H1 (cell line): ENCODE data around the gene BRMS1L. TPM values are rescaled to one million over a fixed set of nuclear protein-coding genes. Genes with fewer than 3 reads are reported as not detected.

Source experiments
- CTCF ChIA-PET: fragments of 300-600 bp; sonication (Branson Sonifier 250); formaldehyde crosslinking; loops from one replicate; lab custom pipeline; 2021; ENCODE audit not compliant: partially characterized antibody; lab: Charles Lee
- POLR2A ChIA-PET: fragments of 300-600 bp; sonication (Branson Sonifier 250); formaldehyde crosslinking; loops from one replicate; lab custom pipeline; 2021; ENCODE audit warnings: inconsistent platforms; ENCODE audit not compliant: partially characterized antibody; lab: Charles Lee
- DNase-seq, 2 experiments: peaks; one replicate each; pipeline versions ENCODE4 v3.0.0 to v3.0.0-alpha.2; 2010 to 2022; ENCODE audit warnings: low spot score in 2 of 2, low read depth in 1 of 2, mixed read lengths in 1 of 2
- FAIRE-seq: peaks from 2 replicates; lab custom pipeline; 2011; peaks lifted over from hg19 to GRCh38; lab: Jason Lieb, UNC
- H2AFZ ChIP-seq: 2 replicates; pipeline ENCODE4 v1.8.1; 2012; ENCODE audit warnings: low read length, inconsistent platforms
- H2AK5ac ChIP-seq: 2 replicates; pipeline ENCODE4 v1.6.1; 2013; ENCODE audit warnings: low read depth, low read length
- H2BK120ac ChIP-seq: replicated peaks from 2 replicates; pipeline ENCODE3; 2013; ENCODE audit warnings: low read depth, low read length, inconsistent platforms
- H2BK12ac ChIP-seq: 2 replicates; pipeline ENCODE4 v1.6.1; 2013; ENCODE audit warnings: low read depth, low read length
- H2BK15ac ChIP-seq: 2 replicates; pipeline ENCODE4 v1.6.1; 2013; ENCODE audit warnings: low read length
- H2BK20ac ChIP-seq: 2 replicates; pipeline ENCODE4 v1.6.1; 2013; ENCODE audit warnings: low read length
- H2BK5ac ChIP-seq: 2 replicates; pipeline ENCODE4 v1.6.1; 2013; ENCODE audit warnings: low read depth, low read length
- H3K14ac ChIP-seq: 2 replicates; pipeline ENCODE4 v1.6.1; 2013; ENCODE audit warnings: inconsistent platforms; ENCODE audit not compliant: insufficient read length
- H3K18ac ChIP-seq: 2 replicates; pipeline ENCODE4 v1.6.1; 2013; ENCODE audit warnings: low read length; ENCODE audit errors: extremely low read depth
- H3K23ac ChIP-seq: 2 replicates; pipeline ENCODE4 v1.6.1; 2013; ENCODE audit warnings: inconsistent platforms; ENCODE audit not compliant: insufficient read length
- H3K23me2 ChIP-seq: 2 replicates; pipeline ENCODE4 v1.6.1; 2013; ENCODE audit warnings: low read depth, low read length
- H3K27ac ChIP-seq: 2 replicates; pipeline ENCODE4 v1.6.1; 2011; ENCODE audit warnings: low read depth, low read length, inconsistent platforms
- H3K27me3 ChIP-seq, 4 experiments: replicated peaks in 1 of 4; 1 replicate in 1 of 4; 2 replicates in 3 of 4; pipeline versions ENCODE4 v1.6.1 to v1.8.1; 2011 to 2013; ENCODE audit warnings: low read length in 3 of 4, mild to moderate bottlenecking in 3 of 4, inconsistent platforms in 2 of 4, mixed read lengths in 2 of 4, moderate library complexity in 1 of 4; ENCODE audit not compliant: control insufficient read depth in 3 of 4, insufficient read depth in 3 of 4; ENCODE audit errors: extremely low read depth in 1 of 4
- H3K36me3 ChIP-seq, 4 experiments: 2 replicates each; pipeline versions ENCODE4 v1.6.1 to v1.8.1; 2011 to 2013; ENCODE audit warnings: mild to moderate bottlenecking in 4 of 4, low read length in 3 of 4, moderate library complexity in 2 of 4, control low read depth in 1 of 4, inconsistent platforms in 1 of 4; ENCODE audit not compliant: insufficient read depth in 4 of 4, control insufficient read depth in 2 of 4
- H3K4ac ChIP-seq: replicated peaks from 2 replicates; pipeline ENCODE3; 2013; ENCODE audit warnings: low read length, low read depth, mixed read lengths, inconsistent platforms; ENCODE audit not compliant: insufficient read length
- H3K4me1 ChIP-seq, 4 experiments: replicated peaks in 1 of 4; 1 replicate in 1 of 4; 2 replicates in 3 of 4; pipeline versions ENCODE4 v1.6.1 to v1.8.1; 2011 to 2013; ENCODE audit warnings: low read length in 3 of 4, inconsistent platforms in 2 of 4, mixed read lengths in 1 of 4; ENCODE audit not compliant: insufficient read depth in 4 of 4, control insufficient read depth in 3 of 4
- H3K4me2 ChIP-seq, 2 experiments: 2 replicates each; pipeline versions ENCODE4 v1.6.1 to v1.8.1; 2011 to 2013; ENCODE audit warnings: low read depth in 2 of 2, low read length in 2 of 2, control low read depth in 1 of 2, inconsistent platforms in 1 of 2, mild to moderate bottlenecking in 1 of 2; ENCODE audit not compliant: insufficient read depth in 1 of 2
- H3K4me3 ChIP-seq, 4 experiments: fragments of 200-600, 300-600 bp in 1 of 4; sonication (generic), shearing (Covaris generic), sonication (Bioruptor Twin) in 1 of 4; 2 replicates each; pipeline versions ENCODE4 v1.5.1 to v1.8.1; 2011 to 2016; ENCODE audit warnings: low read length in 4 of 4, low read depth in 3 of 4, control low read depth in 2 of 4, inconsistent platforms in 2 of 4, mild to moderate bottlenecking in 2 of 4, mixed read lengths in 1 of 4, moderate library complexity in 1 of 4; ENCODE audit not compliant: insufficient read depth in 2 of 4; ENCODE audit errors: extremely low read depth in 1 of 4
- H3K56ac ChIP-seq: replicated peaks from 2 replicates; pipeline ENCODE3; 2013; ENCODE audit warnings: low read depth, mild to moderate bottlenecking, mixed read lengths, low read length, inconsistent platforms; ENCODE audit not compliant: insufficient read length
- H3K79me1 ChIP-seq: 2 replicates; pipeline ENCODE4 v1.6.1; 2013; ENCODE audit warnings: low read depth, low read length, control low read depth
- H3K79me2 ChIP-seq, 2 experiments: 2 replicates each; pipeline versions ENCODE4 v1.6.1 to v1.8.1; 2012 to 2013; ENCODE audit warnings: low read length in 2 of 2, mild to moderate bottlenecking in 2 of 2, inconsistent platforms in 1 of 2; ENCODE audit not compliant: insufficient read depth in 2 of 2, control insufficient read depth in 1 of 2
- H3K9ac ChIP-seq, 4 experiments: replicated peaks in 1 of 4; 1 replicate in 1 of 4; 2 replicates in 3 of 4; pipeline versions ENCODE4 v1.6.1 to v1.8.1; 2011 to 2013; ENCODE audit warnings: low read depth in 3 of 4, low read length in 3 of 4, control low read depth in 2 of 4, mild to moderate bottlenecking in 2 of 4, moderate library complexity in 2 of 4, inconsistent platforms in 1 of 4; ENCODE audit errors: extremely low read depth in 1 of 4
- H3K9me3 ChIP-seq, 2 experiments: 2 replicates each; pipeline versions ENCODE4 v1.6.1 to v1.8.1; 2012 to 2013; ENCODE audit warnings: mild to moderate bottlenecking in 2 of 2, moderate library complexity in 2 of 2, control low read depth in 1 of 2, inconsistent platforms in 1 of 2, low read depth in 1 of 2, low read length in 1 of 2, mixed read lengths in 1 of 2; ENCODE audit not compliant: insufficient read depth in 2 of 2
- H4K20me1 ChIP-seq, 2 experiments: replicated peaks in 1 of 2; 2 replicates each; pipeline versions ENCODE3 to v1.8.1; 2011 to 2013; ENCODE audit warnings: inconsistent platforms in 2 of 2, low read length in 2 of 2, mild to moderate bottlenecking in 1 of 2; ENCODE audit not compliant: insufficient read depth in 2 of 2, control insufficient read depth in 1 of 2
- H4K5ac ChIP-seq: 2 replicates; pipeline ENCODE4 v1.6.1; 2013; ENCODE audit warnings: low read length, low read depth, mixed read lengths, inconsistent platforms; ENCODE audit not compliant: insufficient read length
- H4K8ac ChIP-seq: 2 replicates; pipeline ENCODE4 v1.8.0; 2013; ENCODE audit warnings: mild to moderate bottlenecking, moderate library complexity, low read length, inconsistent platforms; ENCODE audit not compliant: insufficient read depth; ENCODE audit errors: extremely low read depth
- H4K91ac ChIP-seq: replicated peaks from 2 replicates; pipeline ENCODE3; 2013; ENCODE audit warnings: low read length, mixed read lengths, inconsistent platforms; ENCODE audit not compliant: insufficient read length
- ASH2L ChIP-seq: fragments of 200-600, 300-600 bp; sonication (generic); IDR thresholded peaks from one replicate; pipeline ENCODE4 v1.7.1; 2017; ENCODE audit warnings: low read length
- BCL11A ChIP-seq, 2 experiments: IDR thresholded peaks; one replicate each; pipeline ENCODE4 v1.6.1; 2011; ENCODE audit warnings: low read depth in 2 of 2, low read length in 2 of 2, mild to moderate bottlenecking in 2 of 2
- CTBP2 ChIP-seq: IDR thresholded peaks from 2 replicates; pipeline ENCODE4 v1.7.0; 2011; ENCODE audit warnings: borderline replicate concordance, mild to moderate bottlenecking, moderate library complexity, mixed read lengths, low read length; ENCODE audit not compliant: insufficient read depth, insufficient read length
- RAD21 ChIP-seq, 2 experiments: IDR thresholded peaks in 1 of 2; conservative IDR thresholded peaks in 1 of 2; 2 replicates each; pipeline ENCODE4 v1.6.1; 2011; ENCODE audit warnings: low read depth in 2 of 2, low read length in 2 of 2, improper control_type of control experiment in 1 of 2, inconsistent platforms in 1 of 2, mild to moderate bottlenecking in 1 of 2, moderate library complexity in 1 of 2
- TBP ChIP-seq: IDR thresholded peaks from 2 replicates; pipeline ENCODE4 v1.6.1; 2011; ENCODE audit warnings: low read depth, low read length, improper control_type of control experiment
- WGBS, 2 experiments: shearing (Covaris generic) in 1 of 2; methylation state at CpG; one replicate each; pipeline versions ENCODE4 v1.1.6 to v1.1.7; 2013 to 2015; ENCODE audit warnings: low lambda C conversion rate in 2 of 2, mixed read lengths in 2 of 2, inconsistent platforms in 1 of 2, low coverage in 1 of 2, missing lambda C conversion rate in 1 of 2; ENCODE audit not compliant: insufficient replicate concordance in 2 of 2, insufficient coverage in 1 of 2, insufficient read length in 1 of 2; ENCODE audit errors: extremely low coverage in 1 of 2, missing lambda C conversion rate in 1 of 2; 5-methylcytosine and 5-hydroxymethylcytosine counted together
- polyA plus RNA-seq, 7 experiments: library from polyadenylated mRNA; depleted of rRNA in 3 of 7; stranded (reverse) in 5 of 7; unstranded in 2 of 7; fragments of >200 nt in 5 of 7; fragments of 200-250 nt in 2 of 7; gene quantifications; 1 replicate in 5 of 7; 2 replicates in 1 of 7; 4 replicates in 1 of 7; pipeline versions ENCODE4 v1.2.1 to v1.2.3, GENCODE V29; 2011 to 2013; ENCODE audit warnings: missing spikeins in 2 of 7, mixed read lengths in 2 of 7
- total RNA-seq: library from RNA; stranded (reverse); fragmentation: NEBNext Ultra II Directional; extraction: Animal tissue kit (Norgen Biotek cat#: 25700); gene quantifications from 2 replicates; pipeline ENCODE4 v1.2.1, GENCODE V29; 2021

BRMS1L gene
- total and polyA plus RNA-seq, 2 of the 8 experiments (the other 6 are each of a cell fraction or from before 2014, with no cell fraction given): 4.4 to 10.9 TPM

DNA sequence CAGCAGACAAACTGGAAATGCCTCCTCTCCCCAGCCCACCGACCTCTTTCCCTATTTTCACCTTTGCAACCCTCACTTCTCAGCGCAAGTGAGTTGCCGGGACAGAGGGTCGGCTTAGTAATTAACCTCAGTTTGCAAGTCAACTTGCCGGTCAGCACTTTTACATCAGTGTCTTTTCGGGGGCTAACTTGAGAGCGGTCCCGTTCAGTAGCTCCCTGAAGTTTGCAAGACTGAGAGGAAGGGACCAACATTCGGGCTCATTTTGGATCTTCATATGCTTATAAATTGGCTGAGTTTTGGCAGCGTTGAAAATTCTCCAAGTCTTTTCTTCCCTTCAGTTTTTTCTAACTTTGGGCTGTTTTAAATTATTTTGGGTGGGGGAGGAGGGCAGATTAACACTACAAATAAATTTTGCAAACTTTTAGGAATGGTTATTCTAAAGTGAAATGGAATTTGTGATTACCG is 846 bp downstream of the BRMS1L start:
- H2BK20ac ChIP-seq: no peak overlapping the region
- H2BK12ac ChIP-seq: no peak overlapping the region
- peaks cover 2% of the 10 kb centered on the region; the same call in 1 of the 2 replicates for H3K79me1 ChIP-seq
- H3K4me3 ChIP-seq: peak overlapping the region; percentile 88 to 95 (median 90)
- H2AFZ ChIP-seq: peak overlapping the region; percentile 47
- H3K27ac ChIP-seq: peak overlapping the region; percentile 94; the same call in 1 of the 2 replicates
- CTCF ChIA-PET: interaction anchor here (0.6 to 2.9 kb wide), 3 partner anchors 12 to 55 kb away, joined by 3 to 18 read pairs (median 5); no protein-coding TSS in a partner anchor
- DNase-seq (no peak), FAIRE-seq (no peak)
- peak overlapping the region; percentile 69 for H3K56ac ChIP-seq
- H4K5ac ChIP-seq: peak overlapping the region; percentile 67
- no peak overlapping the region for H2BK120ac ChIP-seq
- H3K23me2 ChIP-seq: peaks cover 6% of the 10 kb centered on the region; the same call in 1 of the 2 replicates
- peak overlapping the region; percentile 24 for H3K23ac ChIP-seq
- WGBS, 2 experiments: 4% methylated on average over 11 of the region's 11 CpGs; no CpG with 5 or more reads in 1 of the 2 experiments
- H3K4me2 ChIP-seq: peak overlapping the region; percentile 46 to 78
- H2BK5ac ChIP-seq: peak overlapping the region; percentile 78
- H3K79me2 ChIP-seq: peaks cover 0 to 26% of the 10 kb centered on the region in 2 experiments; a peak in 2 of 4 replicates
- H3K9me3 ChIP-seq: no peaks in the 10 kb centered on the region
- H3K27me3 ChIP-seq: no peaks in the 10 kb centered on the region
- H2BK15ac ChIP-seq: no peak overlapping the region
- POLR2A ChIA-PET: interaction anchor here (0.7 to 1.5 kb wide), 3 partner anchors 8 to 356 kb away, joined by 3 to 9 read pairs (median 6); no protein-coding TSS in a partner anchor
- peaks cover 0 to 5% (median under 1%) of the 10 kb centered on the region in 4 experiments; a peak in 2 of 8 replicates for H3K36me3 ChIP-seq
- H3K9ac ChIP-seq: peak overlapping the region; percentile 49 to 58 (median 54)
- H3K18ac ChIP-seq: peak overlapping the region; percentile 90
- TF ChIP-seq CTBP2 (no peak), RAD21 (IDR thresholded peaks at IDR 0.05 in 1 of 2, conservative IDR thresholded peaks at IDR 0.05 in 1 of 2; ENCODE audit: low read depth in 2 of 2, low read length in 2 of 2) (no peak), BCL11A (IDR thresholded peaks at IDR 0.05; ENCODE audit: low read depth in 2 of 2, low read length in 2 of 2) (no peak), ASH2L (peak; percentile 26), TBP (0 out of 2 replicates have a peak, but pooled peaks have one; percentile 12)
- H3K4me1 ChIP-seq: peaks cover 0 to 3% (median 0%) of the 10 kb centered on the region in 4 experiments; a peak in 3 of 7 replicates
- peak overlapping the region; percentile 57 for H3K4ac ChIP-seq
- peaks cover 0 to 1% of the 10 kb centered on the region in 2 experiments for H4K20me1 ChIP-seq
- H2AK5ac ChIP-seq: no peak overlapping the region
- H4K91ac ChIP-seq: peak overlapping the region; percentile 81
- no peak overlapping the region for H3K14ac ChIP-seq
- peak overlapping the region; percentile 79; the same call in 1 of the 2 replicates for H4K8ac ChIP-seq
